ENCODE measurements around the gene AKR1D1. TPM values are rescaled to one million over a fixed set of nuclear protein-coding genes. Genes with fewer than 3 reads are reported as not detected.

AKR1D1 gene
- total and polyA plus RNA-seq, 2 of the 13 experiments (the other 11 are each of a cell fraction or from before 2014, with no cell fraction given): 6.9 to 37.0 TPM

GRCh38 chr7:138089080-138089901 lies 13.0 kb downstream of the AKR1D1 start (continued):
- no peak for TF ChIP-seq RFXANK (CRISPR knock-in tag; IDR thresholded peaks at IDR 0.05)
- no peak for TF ChIP-seq ZFP36L2 (CRISPR knock-in tag; IDR thresholded peaks at IDR 0.05)
- TF ChIP-seq HOMEZ (CRISPR knock-in tag; IDR thresholded peaks at IDR 0.05; ENCODE audit: low read depth): 0 out of 2 replicates have a peak, but pooled peaks have one; percentile 51
- no peak for TF ChIP-seq SIN3B (IDR thresholded peaks at IDR 0.05; ENCODE audit: low read length)
- TF ChIP-seq FOSL1 (CRISPR knock-in tag; IDR thresholded peaks at IDR 0.05; ENCODE audit: borderline replicate concordance): no peak
- TF ChIP-seq IRF2 (CRISPR knock-in tag; IDR thresholded peaks at IDR 0.05): peak; percentile 74
- TF ChIP-seq ZFP82 (CRISPR knock-in tag; IDR thresholded peaks at IDR 0.05; ENCODE audit: borderline replicate concordance): no peak
- TF ChIP-seq KDM5B (CRISPR knock-in tag; IDR thresholded peaks at IDR 0.05; ENCODE audit: borderline replicate concordance): no peak
- peak; percentile 85; the same call in 1 of the 2 replicates for TF ChIP-seq KDM4B (CRISPR knock-in tag; IDR thresholded peaks at IDR 0.05)
- peak; percentile 80 for TF ChIP-seq ZNF609 (CRISPR knock-in tag; IDR thresholded peaks at IDR 0.05; ENCODE audit: borderline replicate concordance)
- TF ChIP-seq TBL1XR1 (IDR thresholded peaks at IDR 0.05; ENCODE audit: borderline replicate concordance, low read length, partially characterized antibody): peak; percentile 38
- TF ChIP-seq ZNF562 (CRISPR knock-in tag; IDR thresholded peaks at IDR 0.05; ENCODE audit: borderline replicate concordance): no peak
- TF ChIP-seq ZBTB20 (CRISPR knock-in tag; IDR thresholded peaks at IDR 0.05; ENCODE audit: borderline replicate concordance, low read depth): no peak
- peak; percentile 68; the same call in 1 of the 2 replicates for TF ChIP-seq SOX5 (CRISPR knock-in tag; IDR thresholded peaks at IDR 0.05; ENCODE audit: borderline replicate concordance)
- peak; percentile 85; the same call in 1 of the 2 replicates for TF ChIP-seq FOXK1 (CRISPR knock-in tag; IDR thresholded peaks at IDR 0.05; ENCODE audit: borderline replicate concordance, low read depth)
- peak; percentile 40; the same call in 1 of the 2 replicates for TF ChIP-seq HNF4A (CRISPR knock-in tag; IDR thresholded peaks at IDR 0.05)
- TF ChIP-seq ZMAT3 (CRISPR knock-in tag; conservative IDR thresholded peaks at IDR 0.05): no peak
- no peak for TF ChIP-seq GABPA (IDR thresholded peaks at IDR 0.05; ENCODE audit: low read depth, low read length)
- no peak for TF ChIP-seq GABPA (CRISPR knock-in tag; IDR thresholded peaks at IDR 0.05; ENCODE audit: low read depth)
- TF ChIP-seq ZNF460 (CRISPR knock-in tag; IDR thresholded peaks at IDR 0.05; ENCODE audit: borderline replicate concordance): no peak
- TF ChIP-seq CC2D1A (CRISPR knock-in tag; IDR thresholded peaks at IDR 0.05): no peak
- TF ChIP-seq HMG20A (CRISPR knock-in tag; IDR thresholded peaks at IDR 0.05; ENCODE audit: borderline replicate concordance): peak; percentile 90
- 0 out of 2 replicates have a peak, but pooled peaks have one; percentile 40 for TF ChIP-seq ERF (CRISPR knock-in tag; IDR thresholded peaks at IDR 0.05)
- peak; percentile 63 for TF ChIP-seq NR2C2 (CRISPR knock-in tag; IDR thresholded peaks at IDR 0.05; ENCODE audit: borderline replicate concordance)
- TF ChIP-seq GATAD2A (CRISPR knock-in tag; IDR thresholded peaks at IDR 0.05): peak; percentile 98
- 0 out of 2 replicates have a peak, but pooled peaks have one; percentile 26 for TF ChIP-seq ZNF614 (CRISPR knock-in tag; IDR thresholded peaks at IDR 0.05; ENCODE audit: borderline replicate concordance)

Measured in HepG2 (cell line).